Skeletal muscle cell (primary cell): ENCODE measurements around the gene GAGE12H.
"Not testable (repeated sequence)": the region's sequence is repeated elsewhere in the genome, so short reads cannot be mapped to it uniquely, and the experiment has no call there.

Source experiments
- DNase-seq: peaks from one replicate; pipeline ENCODE4 v3.0.0-alpha.2; 2010; ENCODE audit warnings: low read depth
- H3K4me3 ChIP-seq: 2 replicates; pipeline ENCODE4 v1.5.1; 2011; ENCODE audit warnings: low read depth, mild to moderate bottlenecking, control low read depth, low read length, moderate library complexity

GAGE12H gene

GRCh38 chrX:49579649-49580048 is at the start of gene GAGE12H:
Gene GAGE12H (plus strand): TSS chrX:49579949. CDS start chrX:49581104, 1,155 bp downstream.
- DNase-seq, H3K4me3 ChIP-seq: not testable (repeated sequence)

GRCh38 chrX:49531877-49532276 is 47.9 kb upstream of the GAGE12H start, which contains the start of gene GAGE12C:
Gene GAGE12C (plus strand): TSS chrX:49532177. CDS start chrX:49533332, 1,155 bp downstream.
- H3K4me3 ChIP-seq, DNase-seq: not testable (repeated sequence)

- not testable (repeated sequence) for DNase-seq, H3K4me3 ChIP-seq
Measured at GRCh38 chrX:49541433-49541832, 38.3 kb upstream of the GAGE12H start, which contains the start of gene GAGE12D. Gene GAGE12D (plus strand): TSS chrX:49541733. CDS start chrX:49542888, 1,155 bp downstream.

GRCh38 chrX:49550989-49551388 is 28.8 kb upstream of the GAGE12H start, which contains the start of gene GAGE12E:
Gene GAGE12E (plus strand): TSS chrX:49551289. CDS start chrX:49552444, 1,155 bp downstream.
- not testable (repeated sequence) for DNase-seq, H3K4me3 ChIP-seq

GRCh38 chrX:49560542-49560941 is 19.2 kb upstream of the GAGE12H start, which contains the start of gene GAGE12F:
Gene GAGE12F (plus strand): TSS chrX:49560842. CDS start chrX:49561997, 1,155 bp downstream.
- not testable (repeated sequence) for H3K4me3 ChIP-seq, DNase-seq

- not testable (repeated sequence) for DNase-seq, H3K4me3 ChIP-seq
Measured at GRCh38 chrX:49568728-49569127, 11.0 kb upstream of the GAGE12H start.

GRCh38 chrX:49569152-49569551 is 10.6 kb upstream of the GAGE12H start:
- H3K4me3 ChIP-seq, DNase-seq: not testable (repeated sequence)

GRCh38 chrX:49570100-49570499 is 9.6 kb upstream of the GAGE12H start, which contains the start of gene GAGE12G:
Gene GAGE12G (plus strand): TSS chrX:49570400. CDS start chrX:49571555, 1,155 bp downstream.
- DNase-seq, H3K4me3 ChIP-seq: not testable (repeated sequence)

- DNase-seq, H3K4me3 ChIP-seq: not testable (repeated sequence)
Measured at GRCh38 chrX:49589196-49589595, 9.4 kb downstream of the GAGE12H start, which contains the start of gene GAGE2A. Gene GAGE2A (plus strand): TSS chrX:49589496. CDS start chrX:49590651, 1,155 bp downstream.

GRCh38 chrX:49589769-49590478 is 10.2 kb downstream of the GAGE12H start:
- not testable (repeated sequence) for DNase-seq, H3K4me3 ChIP-seq

GRCh38 chrX:49590488-49590887 is 10.7 kb downstream of the GAGE12H start:
- DNase-seq, H3K4me3 ChIP-seq: not testable (repeated sequence)

GRCh38 chrX:49598720-49599119 is 19.0 kb downstream of the GAGE12H start, which contains the start of gene GAGE1:
Gene GAGE1 (plus strand): TSS chrX:49599020. CDS start chrX:49600175, 1,155 bp downstream.
- DNase-seq, H3K4me3 ChIP-seq: not testable (repeated sequence)

- DNase-seq, result no peak
- no peak overlapping the region for H3K4me3 ChIP-seq
Measured at GRCh38 chrX:49610718-49611310, 31.1 kb downstream of the GAGE12H start.

- no peak overlapping the region for H3K4me3 ChIP-seq
- no peak for DNase-seq
Measured at GRCh38 chrX:49618574-49618973, 38.8 kb downstream of the GAGE12H start.

GRCh38 chrX:49627086-49627777 is 47.5 kb downstream of the GAGE12H start:
- DNase-seq, result no peak
- H3K4me3 ChIP-seq, result no peak overlapping the region
